Adrenal gland (tissue), 5 donors: ENCODE measurements around the gene ADAMTS16.

Experiments used
- CTCF ChIP-seq, 6 experiments: fragments of 450-650 bp in 4 of 6; fragments of 200-600 bp in 2 of 6; sonication (generic) in 1 of 6; IDR thresholded peaks; 1 replicate in 5 of 6; 2 replicates in 1 of 6; pipeline versions ENCODE4 v1.5.1 to v1.8.0; 2016 to 2021; ENCODE audit warnings: antibody characterized with exemption in 6 of 6, mild to moderate bottlenecking in 2 of 6, moderate library complexity in 1 of 6
- POLR2A ChIP-seq, 2 donors: fragments of 450-650 bp; IDR thresholded peaks; one replicate each; pipeline ENCODE4 v1.6.1; 2017; ENCODE audit warnings: antibody characterized with exemption in 2 of 2, mild to moderate bottlenecking in 2 of 2, moderate library complexity in 1 of 2
- donor health status: DM: no; HTN: no; CAD: no.

GRCh38 chr5:5290674-5291334, 150.7 kb downstream of the ADAMTS16 start:
- no peak for TF ChIP-seq POLR2A (IDR thresholded peaks at IDR 0.05)
- no peak for TF ChIP-seq CTCF (IDR thresholded peaks at IDR 0.05)
